K562 (cell line): Measurements from ENCODE around the gene C4A. TPM values are rescaled to one million over a fixed set of nuclear protein-coding genes. Genes with fewer than 3 reads are reported as not detected.

ENCODE experiments used
- ARHGAP35 ChIP-seq: fragments of 450-650 bp; IDR thresholded peaks from 2 replicates; pipeline ENCODE4 v1.6.1; 2018; ENCODE audit not compliant: partially characterized antibody
- ARID1B ChIP-seq: fragments of 450-650 bp; IDR thresholded peaks from 2 replicates; pipeline ENCODE4 v1.6.1; 2016; ENCODE audit warnings: antibody characterized with exemption, mild to moderate bottlenecking, inconsistent platforms
- EP300 ChIP-seq: IDR thresholded peaks from 2 replicates; pipeline ENCODE4 v1.6.1; 2012; ENCODE audit warnings: low read length, improper control_type of control experiment
- EP400 ChIP-seq: fragments of 450-650 bp; IDR thresholded peaks from 2 replicates; pipeline ENCODE4 v1.6.1; 2017; ENCODE audit warnings: antibody characterized with exemption, mild to moderate bottlenecking, moderate library complexity
- GATAD2A ChIP-seq: fragments of 450-650 bp; IDR thresholded peaks from 2 replicates; pipeline ENCODE4 v1.6.1; 2017
- KDM1A ChIP-seq, 2 experiments: fragments of 450-650 bp; IDR thresholded peaks; 2 replicates each; pipeline ENCODE4 v1.6.1; 2016; ENCODE audit warnings: mild to moderate bottlenecking in 2 of 2
- LEF1 ChIP-seq: fragments of 450-650 bp; IDR thresholded peaks from 2 replicates; pipeline ENCODE4 v1.6.1; 2016; ENCODE audit warnings: mild to moderate bottlenecking
- NELFE ChIP-seq: IDR thresholded peaks from 2 replicates; pipeline ENCODE4 v1.6.1; 2011; ENCODE audit warnings: mild to moderate bottlenecking; ENCODE audit not compliant: insufficient read depth, insufficient read length
- NFRKB ChIP-seq: fragments of 450-650 bp; IDR thresholded peaks from 2 replicates; pipeline ENCODE4 v1.6.1; 2016; ENCODE audit warnings: low read depth
- POLR2AphosphoS5 ChIP-seq: IDR thresholded peaks from 2 replicates; pipeline ENCODE4 v1.6.1; 2011; ENCODE audit warnings: mild to moderate bottlenecking, low read depth, low read length, moderate library complexity; ENCODE audit not compliant: control insufficient read depth, insufficient read depth
- PRMT5 ChIP-seq: sonication (generic); formaldehyde crosslinking; IDR thresholded peaks from 2 replicates; pipeline ENCODE4 v1.5.0; 2020; ENCODE audit warnings: missing genetic modification reagents
- RBFOX2 ChIP-seq: fragments of 200-400 bp; formaldehyde crosslinking; IDR thresholded peaks from 2 replicates; pipeline ENCODE4 v1.6.1; 2017; ENCODE audit warnings: low read depth, mild to moderate bottlenecking, low read length, moderate library complexity
- RCOR1 ChIP-seq, 2 experiments: IDR thresholded peaks; 2 replicates each; pipeline ENCODE4 v1.6.1; 2012; ENCODE audit warnings: low read depth in 2 of 2, low read length in 2 of 2, borderline replicate concordance in 1 of 2, improper control_type of control experiment in 1 of 2
- SIN3B ChIP-seq: fragments of 450-650 bp; IDR thresholded peaks from 2 replicates; pipeline ENCODE4 v1.6.1; 2017; ENCODE audit warnings: low read depth, mild to moderate bottlenecking, moderate library complexity
- SPI1 ChIP-seq: IDR thresholded peaks from 2 replicates; pipeline ENCODE4 v1.6.1; 2011; ENCODE audit warnings: low read depth, low read length, control low read depth, borderline replicate concordance
- TBL1XR1 ChIP-seq, 2 experiments: IDR thresholded peaks; 2 replicates each; pipeline ENCODE4 v1.6.1; 2012; ENCODE audit warnings: improper control_type of control experiment in 2 of 2, low read length in 2 of 2, mild to moderate bottlenecking in 1 of 2
- WHSC1 ChIP-seq: IDR thresholded peaks from one replicate; pipeline ENCODE4 v1.6.1; 2012; ENCODE audit warnings: low read length, control low read depth, inconsistent platforms
- ZFP36 ChIP-seq: fragments of 150-350 bp; IDR thresholded peaks from 2 replicates; pipeline ENCODE4 v1.6.1; 2018; ENCODE audit warnings: low read length, low read depth; ENCODE audit not compliant: partially characterized antibody
- polyA plus RNA-seq, 8 experiments: library from polyadenylated mRNA; depleted of rRNA in 4 of 8; stranded (reverse) in 5 of 8; unstranded in 3 of 8; fragments of >200 nt; fragmentation: Nextera tagmentation in 2 of 8; fragmentation: Illumina TruSeq in 1 of 8; extraction: Ambion mirVana in 2 of 8; extraction: Trizol in 1 of 8; gene quantifications; 2 replicates each; pipeline versions ENCODE4 v1.2.1 to v1.2.3, GENCODE V29; 2011 to 2014; ENCODE audit warnings: inconsistent platforms in 1 of 8, missing spikeins in 1 of 8
- total RNA-seq, 7 experiments: library from RNA; depleted of rRNA in 6 of 7; stranded (reverse); fragments of >200 nt in 6 of 7; fragmentation: Illumina TruSeq in 2 of 7; extraction: Trizol in 2 of 7; gene quantifications; 2 replicates each; pipeline versions ENCODE4 v1.2.1 to v1.2.3, GENCODE V29; 2011 to 2021; ENCODE audit warnings: low replicate concordance in 1 of 7
- TF ChIP-seq, protein P1 (sequence below), 2 experiments: fragments of 450-650 bp; conservative IDR thresholded peaks; 2 replicates each; pipeline ENCODE4 v1.6.1; 2017; ENCODE audit warnings: mild to moderate bottlenecking in 2 of 2, moderate library complexity in 2 of 2
- TF ChIP-seq, protein P2 (sequence below): sonication (generic); formaldehyde crosslinking; IDR thresholded peaks from 2 replicates; pipeline ENCODE4 v1.8.0; 2022; ENCODE audit warnings: missing genetic modification reagents, mild to moderate bottlenecking, moderate library complexity, borderline replicate concordance

The C4A gene
- total and polyA plus RNA-seq, 9 of the 15 experiments (the other 6 are each of a cell fraction or from before 2014, with no cell fraction given): 0.27 to 7.6 (median 5.0) TPM

DNA sequence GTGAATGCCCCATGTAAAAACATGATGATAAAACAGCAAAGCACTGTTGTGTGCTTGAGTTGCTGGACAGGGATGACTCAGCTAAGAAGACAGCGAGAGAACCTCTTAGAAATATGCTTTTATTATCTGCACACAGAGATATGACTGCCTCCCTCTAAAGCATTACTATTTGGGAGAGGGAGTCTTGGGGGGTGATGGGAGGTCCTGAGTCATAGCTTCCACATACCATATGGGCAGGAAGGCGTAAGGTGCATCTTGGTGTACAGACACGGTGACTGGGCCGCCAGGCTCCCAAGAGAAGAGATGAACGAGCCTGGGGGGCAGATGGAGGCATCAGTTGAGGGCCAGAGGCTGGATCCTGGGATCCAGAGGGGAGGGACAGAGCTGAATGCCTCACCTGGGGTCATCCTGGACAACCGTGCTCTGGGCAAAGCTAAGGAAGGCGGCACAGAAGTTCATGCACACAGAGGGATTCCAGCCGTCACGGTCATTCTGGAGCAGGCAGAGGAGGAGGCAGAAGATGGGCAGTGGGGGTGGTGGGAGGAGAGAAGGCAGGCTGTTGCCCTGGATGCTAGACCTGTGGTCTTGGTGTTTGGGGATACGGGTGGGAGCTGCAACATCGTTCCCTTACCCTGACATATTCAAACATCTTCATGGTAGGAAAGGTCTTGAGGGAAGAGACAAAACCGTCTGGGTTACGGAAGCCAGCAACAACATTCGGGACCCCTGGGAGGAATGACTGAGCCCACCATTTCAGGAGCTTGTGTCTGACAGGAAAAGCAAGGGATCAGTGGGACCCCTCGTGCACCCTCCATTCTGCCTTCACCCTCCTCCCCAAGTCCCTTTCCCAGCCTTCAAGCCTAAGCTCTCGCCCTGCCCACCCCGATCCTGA is 11.9 kb upstream of the C4A start (continued):
- TF ChIP-seq SPI1 (no peak), LEF1 (peak; percentile 21; the same call in 1 of the 2 replicates), ZFP36 (no peak), TBL1XR1 (IDR thresholded peaks at IDR 0.05; ENCODE audit: low read length in 2 of 2) (0 out of 4 replicates have a peak, but pooled peaks of 1 of the 2 experiments have one; percentile 44), NELFE (no peak), ARHGAP35 (peak; percentile 63), ARID1B (peak; percentile 87), SIN3B (no peak), RCOR1 (IDR thresholded peaks at IDR 0.05; ENCODE audit: borderline replicate concordance in 1 of 2, low read depth in 2 of 2, low read length in 2 of 2) (peak in 1 of 2 experiments; percentile 92; a peak in 2 of 4 replicates), POLR2AphosphoS5 (0 out of 2 replicates have a peak, but pooled peaks have one; percentile 32), EP300 (peak; percentile 70; the same call in 1 of the 2 replicates), EP400 (peak; percentile 62), WHSC1 (no peak), RBFOX2 (peak; percentile 23; the same call in 1 of the 2 replicates), KDM1A (IDR thresholded peaks at IDR 0.05) (peak; percentile 55 to 84; a peak in 3 of 4 replicates), PRMT5 (CRISPR knock-in tag) (no peak), NFRKB (peak; percentile 48; the same call in 1 of the 2 replicates), GATAD2A (0 out of 2 replicates have a peak, but pooled peaks have one; percentile 24)
- TF ChIP-seq, protein P1, sequence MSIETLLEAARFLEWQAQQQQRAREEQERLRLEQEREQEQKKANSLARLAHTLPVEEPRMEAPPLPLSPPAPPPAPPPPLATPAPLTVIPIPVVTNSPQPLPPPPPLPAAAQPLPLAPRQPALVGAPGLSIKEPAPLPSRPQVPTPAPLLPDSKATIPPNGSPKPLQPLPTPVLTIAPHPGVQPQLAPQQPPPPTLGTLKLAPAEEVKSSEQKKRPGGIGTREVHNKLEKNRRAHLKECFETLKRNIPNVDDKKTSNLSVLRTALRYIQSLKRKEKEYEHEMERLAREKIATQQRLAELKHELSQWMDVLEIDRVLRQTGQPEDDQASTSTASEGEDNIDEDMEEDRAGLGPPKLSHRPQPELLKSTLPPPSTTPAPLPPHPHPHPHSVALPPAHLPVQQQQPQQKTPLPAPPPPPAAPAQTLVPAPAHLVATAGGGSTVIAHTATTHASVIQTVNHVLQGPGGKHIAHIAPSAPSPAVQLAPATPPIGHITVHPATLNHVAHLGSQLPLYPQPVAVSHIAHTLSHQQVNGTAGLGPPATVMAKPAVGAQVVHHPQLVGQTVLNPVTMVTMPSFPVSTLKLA (conservative IDR thresholded peaks at IDR 0.05): peak in 1 of 2 experiments; percentile 52; a peak in 2 of 4 replicates
- TF ChIP-seq, protein P2, sequence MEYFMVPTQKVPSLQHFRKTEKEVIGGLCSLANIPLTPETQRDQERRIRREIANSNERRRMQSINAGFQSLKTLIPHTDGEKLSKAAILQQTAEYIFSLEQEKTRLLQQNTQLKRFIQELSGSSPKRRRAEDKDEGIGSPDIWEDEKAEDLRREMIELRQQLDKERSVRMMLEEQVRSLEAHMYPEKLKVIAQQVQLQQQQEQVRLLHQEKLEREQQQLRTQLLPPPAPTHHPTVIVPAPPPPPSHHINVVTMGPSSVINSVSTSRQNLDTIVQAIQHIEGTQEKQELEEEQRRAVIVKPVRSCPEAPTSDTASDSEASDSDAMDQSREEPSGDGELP (CRISPR knock-in tag): peak; percentile 85; the same call in 1 of the 2 replicates
